Measurements from ENCODE around the gene BICD1.

The BICD1 gene

GRCh38 chr12:32126720-32127119, 20.1 kb downstream of the BICD1 start:
- Histone ChIP-seq H3K4me3 (ENCODE audit: low read length) (no peak overlapping the region), H3K27ac (ENCODE audit: low read depth, low read length) (peak overlapping the region; percentile 67), H3K36me3 (ENCODE audit: control insufficient read depth, low read length) (peaks cover 30% of the 10 kb centered on the region), H3K27me3 (ENCODE audit: control insufficient read depth, low read length) (no peaks in the 10 kb centered on the region), H3F3A (ENCODE audit: control insufficient read depth, insufficient read depth) (peaks cover 10% of the 10 kb centered on the region; the same call in 1 of the 2 replicates), H3K79me2 (ENCODE audit: control insufficient read depth, low read length) (peaks cover 100% of the 10 kb centered on the region), H4K20me1 (ENCODE audit: control insufficient read depth, insufficient read depth, low read depth, low read length) (no peaks in the 10 kb centered on the region; the same call in 1 of the 2 replicates), H3K4me2 (ENCODE audit: low read length) (peak overlapping the region; percentile 61), H3K9me2 (replicated peaks; ENCODE audit: control insufficient read depth, low read length) (no peaks in the 10 kb centered on the region), H3K4me1 (ENCODE audit: control insufficient read depth, low read length) (peaks cover 69% of the 10 kb centered on the region), H3K9me3 (ENCODE audit: control insufficient read depth, insufficient read depth, low read length) (no peaks in the 10 kb centered on the region)
- TF ChIP-seq EZH2phosphoT487 (IDR thresholded peaks at IDR 0.05; ENCODE audit: borderline replicate concordance, low read length) = no peak
- no peak for TF ChIP-seq CTCF (IDR thresholded peaks at IDR 0.05; ENCODE audit: low read depth, low read length, poor library complexity, severe bottlenecking)

GRCh38 chr12:32131666-32132065, 25.0 kb downstream of the BICD1 start:
- no peak overlapping the region; the same call in 1 of the 2 replicates for H3K27ac ChIP-seq (ENCODE audit: low read depth, low read length)
- no peak overlapping the region; the same call in 1 of the 2 replicates for H3K4me3 ChIP-seq (ENCODE audit: low read length)
- H3F3A ChIP-seq (ENCODE audit: control insufficient read depth, insufficient read depth) = peaks cover 12% of the 10 kb centered on the region
- H3K79me2 ChIP-seq (ENCODE audit: control insufficient read depth, low read length) = peaks cover 98% of the 10 kb centered on the region
- H3K27me3 ChIP-seq (ENCODE audit: control insufficient read depth, low read length) = no peaks in the 10 kb centered on the region
- TF ChIP-seq EZH2phosphoT487 (IDR thresholded peaks at IDR 0.05; ENCODE audit: borderline replicate concordance, low read length) (no peak), CTCF (IDR thresholded peaks at IDR 0.05; ENCODE audit: low read depth, low read length, poor library complexity, severe bottlenecking) (no peak)
- no peaks in the 10 kb centered on the region for H3K9me3 ChIP-seq (ENCODE audit: control insufficient read depth, insufficient read depth, low read length)
- H4K20me1 ChIP-seq (ENCODE audit: control insufficient read depth, insufficient read depth, low read depth, low read length) = no peaks in the 10 kb centered on the region
- no peaks in the 10 kb centered on the region for H3K9me2 ChIP-seq (replicated peaks; ENCODE audit: control insufficient read depth, low read length)
- peak overlapping the region; percentile 16 for H3K4me2 ChIP-seq (ENCODE audit: low read length)
- peaks cover 47% of the 10 kb centered on the region for H3K36me3 ChIP-seq (ENCODE audit: control insufficient read depth, low read length)
- peaks cover 85% of the 10 kb centered on the region for H3K4me1 ChIP-seq (ENCODE audit: control insufficient read depth, low read length)

- no peaks in the 10 kb centered on the region for H4K20me1 ChIP-seq (ENCODE audit: control insufficient read depth, insufficient read depth, low read depth, low read length)
- no peaks in the 10 kb centered on the region for H3K27me3 ChIP-seq (ENCODE audit: control insufficient read depth, low read length)
- peaks cover 93% of the 10 kb centered on the region for H3K79me2 ChIP-seq (ENCODE audit: control insufficient read depth, low read length)
- no peaks in the 10 kb centered on the region for H3K9me3 ChIP-seq (ENCODE audit: control insufficient read depth, insufficient read depth, low read length)
- TF ChIP-seq EZH2phosphoT487 (IDR thresholded peaks at IDR 0.05; ENCODE audit: borderline replicate concordance, low read length) (no peak), CTCF (IDR thresholded peaks at IDR 0.05; ENCODE audit: low read depth, low read length, poor library complexity, severe bottlenecking) (no peak)
- no peaks in the 10 kb centered on the region for H3K9me2 ChIP-seq (replicated peaks; ENCODE audit: control insufficient read depth, low read length)
- peaks cover 94% of the 10 kb centered on the region for H3K4me1 ChIP-seq (ENCODE audit: control insufficient read depth, low read length)
- peak overlapping the region; percentile 57 for H3K4me2 ChIP-seq (ENCODE audit: low read length)
- peaks cover 38% of the 10 kb centered on the region for H3K36me3 ChIP-seq (ENCODE audit: control insufficient read depth, low read length)
- H3F3A ChIP-seq (ENCODE audit: control insufficient read depth, insufficient read depth) = peaks cover 31% of the 10 kb centered on the region
- peak overlapping the region; percentile 40 for H3K4me3 ChIP-seq (ENCODE audit: low read length)
- peak overlapping the region; percentile 69 for H3K27ac ChIP-seq (ENCODE audit: low read depth, low read length)
These were observed 27.6 kb downstream of the BICD1 start for GRCh38 chr12:32134101-32134888.

Data from DOHH2 (cell line).